ENCODE results near the gene PNRC1.
"Not testable (repeated sequence)": the region's sequence is repeated elsewhere in the genome, so short reads cannot be mapped to it uniquely, and the experiment has no call there.

The PNRC1 gene

GRCh38 chr6:89080281-89081128 is at the start of gene PNRC1:
PNRC1 (plus strand) TSS chr6:89080751; CDS start chr6:89080895, 144 bp downstream.
- in situ Hi-C loops (cut with MboI; ENCODE audit: low sequenced_read_pairs), result no loop called here

DNA sequence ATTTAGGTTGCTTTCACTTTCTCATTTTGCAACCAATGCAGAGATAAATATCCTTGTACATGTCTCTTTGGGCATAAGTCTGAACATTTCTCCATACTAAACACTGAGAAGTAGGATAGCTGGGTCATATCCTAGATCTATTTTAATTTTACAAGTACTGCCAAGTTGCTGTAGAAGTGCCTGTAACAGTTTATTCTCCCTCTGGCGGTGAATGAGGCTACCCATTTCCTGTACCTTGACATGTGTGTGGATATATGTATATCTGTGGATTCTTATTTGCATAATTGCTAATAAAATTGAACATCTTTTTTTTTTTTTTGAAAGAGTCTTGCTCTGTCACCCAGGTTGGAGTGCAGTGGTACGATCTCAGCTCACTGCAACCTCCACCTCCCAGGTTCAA is 48.0 kb upstream of the PNRC1 start:
- in situ Hi-C loops (cut with MboI; ENCODE audit: low sequenced_read_pairs), result no loop called here

DNA sequence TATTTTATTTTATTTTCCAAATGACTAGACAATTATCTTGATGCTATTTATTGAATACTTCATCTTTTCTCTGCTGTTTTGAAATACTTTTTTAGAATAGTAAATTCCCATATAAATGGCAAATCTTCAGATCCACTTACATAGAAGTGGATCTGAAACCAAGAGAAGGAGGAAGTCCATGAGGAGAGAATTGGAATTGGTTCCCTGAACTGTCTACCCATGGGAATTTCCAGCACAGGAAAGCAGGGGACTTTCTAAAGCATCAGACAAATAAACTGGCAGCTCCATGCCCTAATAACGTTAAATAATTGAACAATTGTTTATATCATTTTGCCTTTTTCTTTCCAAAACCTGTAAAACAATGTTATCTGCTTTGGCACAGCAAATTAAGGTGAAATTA is 47.1 kb upstream of the PNRC1 start:
- in situ Hi-C loops (cut with MboI; ENCODE audit: low sequenced_read_pairs), result no loop called here

- in situ Hi-C loops (cut with MboI; ENCODE audit: low sequenced_read_pairs), result not testable (repeated sequence)
Measured at GRCh38 chr6:89034116-89034515, 46.4 kb upstream of the PNRC1 start.

DNA sequence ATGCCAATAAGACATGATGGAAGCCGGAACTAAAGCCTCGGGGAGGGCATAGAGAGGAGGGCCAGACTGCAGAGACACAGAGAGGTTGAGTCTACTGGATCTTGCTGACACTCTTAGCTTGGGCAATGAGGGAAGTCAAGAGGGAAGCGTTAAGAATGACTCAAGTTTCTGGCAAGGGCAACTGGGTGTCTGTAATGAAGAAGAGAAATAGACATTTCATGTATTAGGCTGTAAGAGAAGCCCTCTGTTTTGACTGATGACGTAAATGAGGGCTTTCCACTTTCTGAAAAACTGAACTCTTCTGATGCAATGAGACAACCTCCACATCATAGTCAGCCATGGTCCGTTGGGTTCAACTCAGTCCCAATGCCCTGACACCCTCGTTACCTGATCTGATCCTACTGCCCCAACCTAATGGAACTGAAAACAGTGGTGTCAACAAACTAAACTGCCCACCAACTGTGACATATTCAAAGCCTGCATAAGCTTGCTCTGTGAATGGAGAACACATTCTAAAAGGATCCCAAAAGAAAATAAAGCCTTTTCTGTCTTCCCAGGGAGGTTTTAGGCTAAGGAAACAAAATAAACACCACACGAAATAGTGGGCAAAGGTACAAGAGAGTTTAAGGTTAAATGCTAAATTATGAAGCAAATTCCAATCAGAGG is 45.8 kb upstream of the PNRC1 start:
- in situ Hi-C loops (cut with MboI; ENCODE audit: low sequenced_read_pairs), result no loop called here

DNA sequence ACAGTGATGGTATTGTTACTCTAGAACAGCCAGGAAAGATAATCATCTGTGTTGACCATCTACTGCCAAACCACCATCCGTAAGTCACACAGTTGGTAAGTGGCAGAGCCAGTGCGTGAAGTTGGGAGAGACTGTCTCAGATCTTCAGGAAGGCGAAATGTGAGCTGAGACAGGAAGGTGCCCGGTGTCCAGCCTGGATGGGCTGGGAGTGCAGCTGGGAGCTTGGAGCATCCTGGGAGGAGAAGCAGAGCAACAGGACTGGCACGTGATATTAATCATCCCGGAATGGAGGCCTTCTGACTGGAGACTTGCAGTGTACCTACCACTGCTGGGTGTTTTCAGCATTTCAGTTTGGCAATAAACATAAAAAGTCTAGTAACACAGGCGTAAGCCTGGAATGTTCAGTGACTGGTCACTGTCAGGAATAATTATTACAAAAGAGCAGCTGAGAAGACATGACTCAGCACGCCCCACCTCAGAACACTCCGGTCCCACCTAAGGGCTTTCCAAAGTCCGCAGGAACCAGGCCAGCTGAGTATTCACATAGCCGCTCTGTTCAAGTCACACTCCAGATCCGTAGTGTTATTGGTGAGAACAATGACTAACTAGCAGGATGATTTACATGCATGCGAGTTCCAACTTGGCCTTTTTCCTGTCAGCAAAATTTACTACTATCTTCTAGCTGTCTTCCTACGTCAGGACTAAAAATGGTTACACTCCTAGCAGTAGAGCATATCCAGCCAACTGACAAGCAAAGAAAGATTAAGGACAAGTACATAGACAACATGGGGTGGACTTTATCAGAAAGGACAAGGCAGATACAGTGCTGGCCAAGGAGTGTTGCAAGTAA is 45.1 kb upstream of the PNRC1 start:
- in situ Hi-C loops (cut with MboI; ENCODE audit: low sequenced_read_pairs), result no loop called here

DNA sequence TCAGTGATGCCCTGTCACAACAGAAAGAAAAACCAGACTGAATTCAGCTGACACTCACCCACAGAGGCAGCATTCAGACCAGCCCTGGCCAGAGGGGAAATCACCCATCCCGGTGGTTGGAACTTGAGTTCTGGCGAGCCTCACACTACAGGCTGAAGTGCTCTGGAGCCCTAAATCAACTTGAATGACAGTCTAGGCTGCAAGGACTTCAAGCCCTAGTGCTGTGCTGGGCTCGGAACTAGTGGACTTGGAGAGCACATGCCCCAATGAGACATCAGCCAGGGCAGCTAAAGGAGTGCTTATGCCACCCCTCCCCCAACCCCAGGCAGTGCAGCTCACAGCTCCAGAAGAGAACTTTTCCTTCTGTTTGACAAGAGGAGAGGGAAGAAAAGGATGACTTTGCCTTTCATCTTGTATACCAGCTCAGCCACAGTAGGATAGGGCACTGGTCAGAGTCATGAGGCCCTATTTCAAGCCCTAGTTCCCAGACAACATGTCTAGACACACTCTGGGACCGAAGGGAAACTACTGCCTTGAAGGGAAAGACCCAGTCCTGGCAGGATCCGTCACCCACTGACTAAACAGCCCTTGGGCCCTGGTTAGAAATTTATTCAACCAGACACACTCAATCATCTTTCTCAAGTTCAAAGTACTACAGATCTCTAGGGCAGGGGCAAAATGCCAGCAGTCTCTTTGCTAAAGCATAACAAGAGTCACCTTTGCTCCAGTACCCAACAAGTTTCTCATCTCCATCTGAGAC is 43.2 kb upstream of the PNRC1 start:
- in situ Hi-C loops (cut with MboI; ENCODE audit: low sequenced_read_pairs), result no loop called here

DNA sequence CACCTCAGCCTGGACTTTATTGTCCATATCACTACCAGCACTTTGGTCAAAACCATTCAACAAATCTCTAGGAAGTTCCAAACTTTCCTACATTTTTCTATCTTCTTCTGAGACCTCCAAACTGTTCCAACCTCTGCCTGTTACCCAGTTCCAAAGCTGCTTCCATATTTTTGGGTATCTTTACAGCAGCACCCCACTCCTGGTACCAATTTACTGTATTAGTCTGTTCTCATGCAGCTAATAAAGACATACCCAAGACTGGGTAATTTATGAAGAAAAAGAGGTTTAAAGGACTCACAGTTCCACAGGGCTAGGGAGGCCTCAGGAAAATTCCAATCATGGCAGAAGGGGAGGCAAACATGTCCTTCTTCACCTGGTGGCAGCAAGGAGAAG is 42.7 kb upstream of the PNRC1 start:
- in situ Hi-C loops (cut with MboI; ENCODE audit: low sequenced_read_pairs), result not testable (repeated sequence)

DNA sequence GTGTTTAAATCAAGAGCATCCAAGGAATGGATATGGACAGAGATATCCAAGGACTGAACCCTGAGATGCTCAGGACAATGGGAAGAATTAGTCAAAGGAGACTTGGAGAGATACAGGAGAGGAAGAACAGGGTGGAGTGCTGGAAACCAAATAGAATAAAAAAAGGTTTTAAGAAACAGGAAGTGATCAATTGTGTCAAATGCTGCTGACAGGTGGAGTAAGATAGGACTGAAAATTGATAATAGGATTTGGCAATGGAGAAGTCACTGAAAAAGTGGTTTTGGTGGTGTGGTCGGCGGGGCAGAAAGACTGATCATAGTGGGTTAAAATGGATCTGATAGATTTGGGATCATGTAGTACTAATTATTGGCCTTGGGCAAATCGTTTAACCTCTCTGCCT is 37.9 kb upstream of the PNRC1 start:
- in situ Hi-C loops (cut with MboI; ENCODE audit: low sequenced_read_pairs), result no loop called here

DNA sequence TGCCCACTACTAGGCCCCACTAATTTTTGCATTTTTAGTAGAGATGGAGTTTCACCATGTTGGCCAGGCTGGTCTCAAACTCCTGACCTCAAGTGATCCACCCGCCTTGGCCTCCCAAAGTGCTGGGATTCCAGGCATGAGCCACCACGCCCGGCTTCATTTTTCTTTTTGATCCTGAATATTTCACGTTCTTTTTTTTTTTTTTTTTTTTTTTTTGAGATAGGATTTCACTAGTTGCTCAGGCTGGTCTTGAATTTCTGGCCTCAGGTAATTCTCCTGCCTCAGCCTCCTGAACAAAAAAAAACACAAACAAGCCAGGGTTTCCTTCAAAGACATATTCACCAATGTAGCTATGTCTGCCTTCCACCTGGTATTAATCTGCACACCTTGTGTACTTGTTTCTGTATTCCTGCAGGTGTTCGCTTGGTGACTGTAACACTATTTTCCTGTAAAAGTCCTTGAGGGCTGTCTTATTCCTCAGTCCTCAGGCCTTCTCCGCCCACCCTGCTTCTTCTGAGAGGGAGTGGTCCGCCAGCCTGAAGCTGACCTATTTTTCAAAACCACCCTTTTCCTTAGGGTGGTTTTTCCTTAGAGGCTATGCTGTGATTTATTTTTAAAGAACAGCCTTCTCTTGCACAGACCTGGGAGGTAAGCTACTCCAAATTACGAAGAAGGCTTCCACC is 36.1 kb upstream of the PNRC1 start:
- in situ Hi-C loops (cut with MboI; ENCODE audit: low sequenced_read_pairs), result no loop called here

DNA sequence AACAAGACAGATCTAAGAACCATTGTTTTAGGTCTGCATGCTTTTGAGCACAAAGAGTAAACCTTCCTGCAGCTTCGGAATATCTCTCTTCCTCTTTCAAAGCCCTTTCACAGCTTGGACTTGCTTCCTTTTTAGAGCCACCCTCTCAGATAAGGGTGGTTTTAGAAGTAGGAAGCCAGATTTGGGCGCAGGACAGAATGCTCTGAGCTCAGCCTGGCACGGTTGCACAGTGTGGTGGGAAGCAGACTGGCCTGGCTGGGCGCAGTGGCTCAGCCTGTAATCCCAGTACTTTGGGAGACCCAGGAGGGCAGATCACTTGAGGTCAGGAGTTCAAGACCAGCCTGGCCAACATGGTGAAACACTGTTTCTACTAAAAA is 35.6 kb upstream of the PNRC1 start:
- in situ Hi-C loops (cut with MboI; ENCODE audit: low sequenced_read_pairs), result no loop called here

- in situ Hi-C loops (cut with MboI; ENCODE audit: low sequenced_read_pairs), result no loop called here
Measured at GRCh38 chr6:89045576-89045975, 35.0 kb upstream of the PNRC1 start.

- in situ Hi-C loops (cut with MboI; ENCODE audit: low sequenced_read_pairs), result no loop called here
Measured at GRCh38 chr6:89047473-89047872, 33.1 kb upstream of the PNRC1 start.

DNA sequence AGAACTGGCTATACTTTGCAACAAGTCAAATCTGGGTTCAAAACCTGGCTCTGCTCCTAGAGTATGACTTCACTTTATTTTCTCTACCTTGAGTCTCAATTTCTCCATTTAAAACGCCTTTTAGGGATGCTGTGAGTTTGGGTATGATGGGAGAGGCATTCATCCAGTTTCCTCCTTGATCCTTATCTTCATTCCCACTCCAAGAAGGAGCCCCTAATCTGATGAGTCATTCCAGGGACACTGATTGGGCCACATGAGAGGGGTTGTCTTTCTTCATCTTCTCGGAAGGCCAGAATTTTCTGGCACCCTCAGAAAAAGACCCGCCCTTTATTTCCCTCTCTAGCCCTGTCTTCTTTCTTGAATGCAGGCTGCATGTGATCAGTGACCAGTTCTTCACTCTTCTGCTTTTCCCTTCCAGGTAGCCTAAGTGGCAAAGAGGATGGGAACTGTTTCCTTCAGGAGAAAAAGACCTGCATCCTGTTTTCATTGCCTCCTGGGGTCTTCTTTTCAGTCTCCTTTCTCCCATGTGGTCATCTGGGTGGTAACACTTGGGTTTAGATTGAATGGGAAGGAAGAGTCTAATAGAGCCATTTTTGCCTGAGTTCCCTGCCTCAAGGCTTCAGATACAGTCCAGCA is 32.1 kb upstream of the PNRC1 start:
- in situ Hi-C loops (cut with MboI; ENCODE audit: low sequenced_read_pairs), result no loop called here

DNA sequence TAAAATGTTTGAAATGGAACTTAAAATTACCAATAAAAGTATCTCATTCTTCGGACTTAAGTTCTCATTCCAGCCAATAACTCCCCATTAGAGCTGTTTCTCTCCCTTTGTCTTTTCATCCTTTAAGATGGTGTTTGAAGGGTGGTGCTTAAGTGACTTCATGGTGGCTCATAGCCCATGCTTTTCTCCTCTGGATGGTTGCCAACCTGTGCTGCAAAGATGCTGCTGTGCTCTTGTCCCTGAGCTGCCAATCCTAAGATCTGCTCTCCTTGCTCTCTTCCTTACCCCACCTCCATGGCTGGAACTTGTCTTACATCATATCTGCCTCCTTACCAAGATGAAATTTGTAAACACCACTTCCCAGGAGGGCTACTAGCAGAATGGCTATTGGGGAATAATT is 31.6 kb upstream of the PNRC1 start:
- in situ Hi-C loops (cut with MboI; ENCODE audit: low sequenced_read_pairs), result no loop called here

DNA sequence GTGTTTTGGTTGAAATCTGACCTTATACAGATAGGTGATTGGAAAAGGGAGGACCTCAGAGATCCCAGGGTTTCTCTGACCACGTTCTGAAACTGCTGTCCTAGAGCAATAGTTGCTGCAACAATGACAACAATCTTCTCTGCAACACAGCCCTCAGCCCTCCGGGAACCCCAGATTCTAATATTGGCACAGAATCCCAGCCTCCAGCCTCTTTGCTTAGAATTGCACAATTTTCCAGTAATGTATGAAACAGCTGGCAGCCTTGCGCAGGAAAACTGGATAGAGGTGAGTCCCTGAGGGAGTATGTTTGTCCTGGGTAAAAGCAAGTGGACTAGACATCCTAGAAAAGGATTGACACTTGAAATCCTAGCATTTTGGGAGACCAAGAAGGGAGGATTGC is 30.4 kb upstream of the PNRC1 start:
- in situ Hi-C loops (cut with MboI; ENCODE audit: low sequenced_read_pairs), result no loop called here

DNA sequence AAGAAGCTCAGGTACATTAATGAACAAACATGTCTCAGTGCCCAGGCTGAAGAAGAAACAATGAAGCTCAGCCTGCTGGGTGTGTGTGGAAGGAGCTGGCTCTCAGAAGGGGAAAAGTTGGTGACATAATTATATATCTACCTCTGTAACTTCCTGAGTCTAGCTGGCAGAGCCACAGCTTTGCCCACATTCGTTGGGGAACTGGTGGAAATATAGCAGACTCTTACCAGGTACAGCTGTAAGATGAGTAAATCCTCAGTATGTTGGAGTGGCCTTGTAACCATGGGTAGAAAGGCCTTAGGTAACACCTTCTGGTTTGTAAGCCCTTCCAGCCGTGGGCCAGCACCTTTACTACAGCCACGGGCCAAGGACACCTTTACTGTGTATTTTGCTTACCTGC is 29.9 kb upstream of the PNRC1 start:
- in situ Hi-C loops (cut with MboI; ENCODE audit: low sequenced_read_pairs), result no loop called here

DNA sequence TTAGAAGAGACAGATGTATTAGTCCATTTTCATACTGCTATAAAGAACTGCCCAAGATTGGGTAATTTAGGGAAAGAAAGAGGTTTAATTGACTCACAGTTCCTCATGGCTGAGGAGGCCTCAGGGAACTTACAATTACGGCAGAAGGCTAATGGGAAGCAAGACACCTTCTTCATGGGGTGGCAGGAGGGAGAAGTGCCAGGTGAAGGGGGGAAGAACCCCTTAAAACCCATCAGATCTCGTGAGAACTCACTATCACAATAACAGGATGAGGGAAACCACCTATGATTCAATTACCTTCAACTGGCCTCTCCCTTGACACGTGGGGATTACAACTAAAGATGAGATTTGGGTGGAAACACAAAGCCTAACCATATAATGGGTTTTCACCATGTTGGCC is 28.9 kb upstream of the PNRC1 start:
- in situ Hi-C loops (cut with MboI; ENCODE audit: low sequenced_read_pairs), result no loop called here

GRCh38 chr6:89054208-89054607 is 26.3 kb upstream of the PNRC1 start:
- in situ Hi-C loops (cut with MboI; ENCODE audit: low sequenced_read_pairs), result no loop called here

- in situ Hi-C loops (cut with MboI; ENCODE audit: low sequenced_read_pairs), result no loop called here
Measured at GRCh38 chr6:89057759-89058158, 22.8 kb upstream of the PNRC1 start.

Measured in HL-60/S4 treated with phorbol 12-myristate 13-acetate at 8.2 ng/mL for 4 days and 3 days (cell line).